Ovary (tissue), 9 donors: ENCODE results near the gene MED19. TPM values are rescaled to one million over a fixed set of nuclear protein-coding genes. Genes with fewer than 3 reads are reported as not detected.
"Not testable (repeated sequence)": the region's sequence is repeated elsewhere in the genome, so short reads cannot be mapped to it uniquely, and the experiment has no call there.

Source experiments
- DNase-seq, 5 donors: peaks; one replicate each; pipeline ENCODE4 v3.0.0-alpha.2; 2019 to 2020
- H3K27ac ChIP-seq, 2 donors: fragments of 200-600 bp; one replicate each; pipeline versions ENCODE4 v1.5.1 to v1.8.0; 2019 to 2022
- H3K27me3 ChIP-seq: fragments of 200-600 bp; one replicate; pipeline ENCODE4 v1.8.0; 2022
- H3K36me3 ChIP-seq: fragments of 200-600 bp; sonication (generic); one replicate; pipeline ENCODE4 v1.5.1; 2019
- H3K4me1 ChIP-seq: one replicate; pipeline ENCODE4 v1.8.1; 2013; ENCODE audit warnings: mild to moderate bottlenecking, moderate library complexity; ENCODE audit not compliant: insufficient read depth
- H3K4me3 ChIP-seq: fragments of 200-600 bp; sonication (generic); one replicate; pipeline ENCODE4 v1.5.1; 2017
- H3K9me3 ChIP-seq, 2 donors: fragments of 200-600 bp in 1 of 2; sonication (generic) in 1 of 2; one replicate each; pipeline versions ENCODE4 v1.5.1 to v1.8.1; 2013 to 2019; ENCODE audit warnings: mild to moderate bottlenecking in 1 of 2, moderate library complexity in 1 of 2
- CTCF ChIP-seq, 3 donors: fragments of 450-650 bp in 2 of 3; fragments of 200-600 bp in 1 of 3; IDR thresholded peaks; one replicate each; pipeline versions ENCODE4 v1.5.1 to v1.8.0; 2016 to 2022; ENCODE audit warnings: antibody characterized with exemption in 3 of 3, mild to moderate bottlenecking in 1 of 3
- EP300 ChIP-seq: sonication (generic); formaldehyde crosslinking; IDR thresholded peaks from one replicate; pipeline ENCODE4 v1.6.1; 2017; ENCODE audit warnings: antibody characterized with exemption
- POLR2A ChIP-seq: fragments of 450-650 bp; IDR thresholded peaks from one replicate; pipeline ENCODE4 v1.6.1; 2017; ENCODE audit warnings: antibody characterized with exemption, mild to moderate bottlenecking, moderate library complexity
- WGBS, 3 donors: extraction: QIAGEN DNeasy Blood & Tissue Kit in 1 of 3; methylation state at CpG; one replicate each; pipeline versions ENCODE4 v1.1.5 to v1.1.7; 2013 to 2017; 5-methylcytosine and 5-hydroxymethylcytosine counted together
- intact Hi-C, 4 donors: fragments of 100-400 bp; cut with DNase I; formaldehyde crosslinking; loops; one replicate each; pipeline versions ENCODE4 v1.11.0 to v1.15.1; 2022 to 2023
- polyA plus RNA-seq, 2 donors: library from polyadenylated mRNA; stranded (reverse); fragments of 200-250 nt in 1 of 2; fragments of 350-450 nt in 1 of 2; fragmentation: Illumina TruSeq in 1 of 2; extraction: RNeasy Lipid Tissue Mini Kit (QIAGEN cat#74804) in 1 of 2; gene quantifications; one replicate each; pipeline ENCODE4 v1.2.3, GENCODE V29; 2013 to 2014
- total RNA-seq, 7 donors: library from RNA; depleted of rRNA in 2 of 7; stranded (reverse); fragments of >200 nt in 2 of 7; fragmentation: NEBNext Ultra II Directional in 3 of 7; extraction: Animal tissue kit (Norgen Biotek cat#: 25700) in 3 of 7; gene quantifications; one replicate each; pipeline versions ENCODE4 v1.1.0 to v1.2.4, GENCODE V29; 2016 to 2023
- donor health status: DM: no; HTN: no; CAD: no; lungs with moderate emphysema.
- donor health status: DM: no; HTN: no; CAD: no.
- donor health status: Bipolar disorder and iron deficiency.
- donor health status: DM: yes; HTN: yes; CAD: no.
- donor health status: DM: no; HTN: no; CAD: no.
- donor health status: DM: yes; HTN: yes; CAD: no.

MED19 gene
- total and polyA plus RNA-seq, 9 donors = 9.8 to 19.8 (median 13.8) TPM

- intact Hi-C loops = no loop called here
- H3K9me3 ChIP-seq = no peaks in the 10 kb centered on the region
- no peak for TF ChIP-seq POLR2A
- TF ChIP-seq EP300 = no peak
- TF ChIP-seq CTCF (IDR thresholded peaks at IDR 0.05) = no peak
- H3K36me3 ChIP-seq = no peaks in the 10 kb centered on the region
- no peak overlapping the region for H3K27ac ChIP-seq
- DNase-seq = no peak
- WGBS, 3 donors = 93 to 95% (median 94%) methylated on average over 7 of the region's 7 CpGs
- no peaks in the 10 kb centered on the region for H3K4me1 ChIP-seq
- no peak overlapping the region for H3K4me3 ChIP-seq
- H3K27me3 ChIP-seq = no peaks in the 10 kb centered on the region
These were observed 17.5 kb upstream of the MED19 start for GRCh38 chr11:57729479-57729878.

GRCh38 chr11:57728829-57729228 is 16.8 kb upstream of the MED19 start:
- WGBS, 3 donors = 71 to 76% (median 72%) methylated on average over 7 of the region's 7 CpGs
- no peak for TF ChIP-seq CTCF (IDR thresholded peaks at IDR 0.05)
- no peak for TF ChIP-seq POLR2A
- TF ChIP-seq EP300 = no peak
- H3K4me3 ChIP-seq = no peak overlapping the region
- H3K4me1 ChIP-seq = no peaks in the 10 kb centered on the region
- intact Hi-C loops = no loop called here
- no peak overlapping the region for H3K27ac ChIP-seq
- no peaks in the 10 kb centered on the region for H3K36me3 ChIP-seq
- no peaks in the 10 kb centered on the region for H3K9me3 ChIP-seq
- no peak for DNase-seq
- H3K27me3 ChIP-seq = no peaks in the 10 kb centered on the region

GRCh38 chr11:57727185-57727584 is 15.2 kb upstream of the MED19 start:
- Histone ChIP-seq H3K36me3 (no peaks in the 10 kb centered on the region), H3K4me1 (no peaks in the 10 kb centered on the region), H3K4me3 (no peak overlapping the region), H3K27me3 (no peaks in the 10 kb centered on the region), H3K9me3 (no peaks in the 10 kb centered on the region), H3K27ac (no peak overlapping the region)
- WGBS, 3 donors = 56 to 63% (median 57%) methylated on average over 2 of the region's 2 CpGs
- no peak for DNase-seq
- intact Hi-C loops = no loop called here
- TF ChIP-seq POLR2A = no peak
- no peak for TF ChIP-seq EP300
- TF ChIP-seq CTCF (IDR thresholded peaks at IDR 0.05) = no peak

- DNase-seq, H3K27me3 ChIP-seq, H3K27ac ChIP-seq, H3K9me3 ChIP-seq, H3K36me3 ChIP-seq, intact Hi-C loops, H3K4me1 ChIP-seq, H3K4me3 ChIP-seq: not testable (repeated sequence)
- 93 to 100% (median 93%) methylated on average over 3 to 31 of the region's 34 CpGs for WGBS, 3 donors
These were observed 4.7 kb upstream of the MED19 start for GRCh38 chr11:57716726-57717125.

- Histone ChIP-seq H3K4me3 (no peak overlapping the region), H3K4me1 (peaks cover 14% of the 10 kb centered on the region), H3K27me3 (no peaks in the 10 kb centered on the region), H3K27ac (no peak overlapping the region), H3K9me3 (no peaks in the 10 kb centered on the region), H3K36me3 (no peaks in the 10 kb centered on the region)
- DNase-seq = no peak
- WGBS, 3 donors = 91 to 98% (median 94%) methylated on average over 2 of the region's 2 CpGs
- intact Hi-C loops = loop anchor here in 1 of 4 donors (1.0 kb wide), 1 partner anchor 48 kb away; no protein-coding TSS in a partner anchor
- TF ChIP-seq POLR2A (no peak), CTCF (IDR thresholded peaks at IDR 0.05) (no peak), EP300 (no peak)
These were observed 1.8 kb upstream of the MED19 start for GRCh38 chr11:57713835-57714234.
